Thoracic aorta (tissue), 2 donors: ENCODE data around the gene LRFN3. TPM values are rescaled to one million over a fixed set of nuclear protein-coding genes. Genes with fewer than 3 reads are reported as not detected.

Experiments used
- ATAC-seq: fragments of 150-250 bp; one replicate; pipeline ENCODE4 v1.8.0; 2017; ENCODE audit warnings: low read depth; ENCODE audit not compliant: insufficient number of reproducible peaks, low FRiP score
- DNase-seq: peaks from one replicate; pipeline ENCODE4 v3.0.0-alpha.2; 2020; ENCODE audit warnings: low spot score
- H3K27ac ChIP-seq, 2 donors: fragments of 200-600 bp; sonication (generic); 1 replicate in 1 of 2; 2 replicates in 1 of 2; pipeline ENCODE4 v1.5.1; 2016; ENCODE audit warnings: mild to moderate bottlenecking in 2 of 2, moderate library complexity in 2 of 2
- H3K27me3 ChIP-seq: fragments of 200-600 bp; sonication (generic); replicated peaks from 2 replicates; pipeline ENCODE4 v1.6.0; 2016; ENCODE audit warnings: mild to moderate bottlenecking; ENCODE audit not compliant: insufficient read depth
- H3K36me3 ChIP-seq: fragments of 200-600 bp; sonication (generic); one replicate; pipeline ENCODE4 v1.5.1; 2016
- H3K4me1 ChIP-seq, 2 donors: fragments of 200-600 bp; sonication (generic); 1 replicate in 1 of 2; 2 replicates in 1 of 2; pipeline versions ENCODE4 v1.5.1 to v1.6.0; 2016; ENCODE audit warnings: low read depth in 2 of 2, mild to moderate bottlenecking in 1 of 2; ENCODE audit not compliant: control insufficient read depth in 1 of 2
- H3K4me3 ChIP-seq: fragments of 200-600 bp; sonication (generic); 2 replicates; pipeline ENCODE4 v1.5.1; 2016; ENCODE audit warnings: mild to moderate bottlenecking
- H3K9me3 ChIP-seq: fragments of 200-600 bp; sonication (generic); 2 replicates; pipeline ENCODE4 v1.5.1; 2016
- CTCF ChIP-seq: fragments of 200-600 bp; sonication (generic); IDR thresholded peaks from one replicate; pipeline ENCODE4 v1.5.1; 2019; ENCODE audit warnings: antibody characterized with exemption
- total RNA-seq, 2 donors: library from RNA; depleted of rRNA; stranded (reverse); fragments of >200 nt; gene quantifications; one replicate each; pipeline versions ENCODE4 v1.1.0 to v1.2.3, GENCODE V29; 2016

Gene LRFN3
- total RNA-seq, 2 donors from 2014 or later, result 14.3 to 26.7 TPM

- no peak for TF ChIP-seq CTCF
- Histone ChIP-seq H3K27ac (no peak overlapping the region), H3K9me3 (no peaks in the 10 kb centered on the region), H3K27me3 (no peaks in the 10 kb centered on the region), H3K36me3 (no peaks in the 10 kb centered on the region), H3K4me1 (peaks cover 0 to 3% of the 10 kb centered on the region in 2 donors), H3K4me3 (no peak overlapping the region)
- no peak for DNase-seq
- no peak for ATAC-seq
These were observed 25.0 kb upstream of the LRFN3 start for GRCh38 chr19:35911173-35911572.

GRCh38 chr19:35911790-35912189 lies 24.4 kb upstream of the LRFN3 start:
- Histone ChIP-seq H3K27me3 (no peaks in the 10 kb centered on the region), H3K4me3 (no peak overlapping the region), H3K4me1 (no peaks in the 10 kb centered on the region), H3K27ac (no peak overlapping the region), H3K36me3 (no peaks in the 10 kb centered on the region), H3K9me3 (no peaks in the 10 kb centered on the region)
- no peak for ATAC-seq
- DNase-seq, result no peak
- TF ChIP-seq CTCF, result no peak

- Histone ChIP-seq H3K4me3 (no peak overlapping the region), H3K4me1 (no peaks in the 10 kb centered on the region), H3K9me3 (no peaks in the 10 kb centered on the region), H3K36me3 (no peaks in the 10 kb centered on the region), H3K27ac (no peak overlapping the region), H3K27me3 (no peaks in the 10 kb centered on the region)
- ATAC-seq (no peak), DNase-seq (no peak)
- TF ChIP-seq CTCF, result no peak
These were observed 22.6 kb upstream of the LRFN3 start for GRCh38 chr19:35913589-35913988.

GRCh38 chr19:35915443-35915842 lies 20.7 kb upstream of the LRFN3 start:
- ATAC-seq, result no peak
- H3K27me3 ChIP-seq, result no peaks in the 10 kb centered on the region
- no peak for TF ChIP-seq CTCF
- no peak overlapping the region for H3K4me3 ChIP-seq
- H3K27ac ChIP-seq, result no peak overlapping the region
- H3K4me1 ChIP-seq, result no peaks in the 10 kb centered on the region
- no peaks in the 10 kb centered on the region for H3K36me3 ChIP-seq
- no peak for DNase-seq
- H3K9me3 ChIP-seq, result no peaks in the 10 kb centered on the region

- no peak for DNase-seq
- Histone ChIP-seq H3K9me3 (no peaks in the 10 kb centered on the region), H3K27ac (no peak overlapping the region), H3K4me1 (no peaks in the 10 kb centered on the region), H3K27me3 (no peaks in the 10 kb centered on the region), H3K36me3 (no peaks in the 10 kb centered on the region), H3K4me3 (no peak overlapping the region)
- no peak for TF ChIP-seq CTCF
- no peak for ATAC-seq
These were observed 16.9 kb upstream of the LRFN3 start for GRCh38 chr19:35919306-35919705.
